ENCODE data around the gene CATSPERD. TPM values are rescaled to one million over a fixed set of nuclear protein-coding genes. Genes with fewer than 3 reads are reported as not detected.

The CATSPERD gene
- total RNA-seq, 1 donor from 2014 or later, result 0.41 TPM

GRCh38 chr19:5676105-5676771 lies 44.2 kb upstream of the CATSPERD start:
- Mint-ChIP-seq H3K36me3 (no peaks in the 10 kb centered on the region), H3K27ac (no peak overlapping the region), H3K27me3 (peaks cover 3% of the 10 kb centered on the region), H3K4me3 (no peak overlapping the region), H3K9me3 (no peaks in the 10 kb centered on the region), H3K4me1 (ENCODE audit: unreplicated experiment) (peaks cover under 1% of the 10 kb centered on the region)
- TF ChIP-seq CTCF (conservative IDR thresholded peaks at IDR 0.05), result no peak
- no peak for DNase-seq (ENCODE audit: extremely low spot score, unreplicated experiment)

- peaks cover 5% of the 10 kb centered on the region for H3K4me1 Mint-ChIP-seq (ENCODE audit: unreplicated experiment)
- H3K36me3 Mint-ChIP-seq, result no peaks in the 10 kb centered on the region
- H3K9me3 Mint-ChIP-seq, result no peaks in the 10 kb centered on the region
- no peak for TF ChIP-seq CTCF (conservative IDR thresholded peaks at IDR 0.05)
- peaks cover 3% of the 10 kb centered on the region for H3K27me3 Mint-ChIP-seq
- no peak overlapping the region for H3K27ac Mint-ChIP-seq
- DNase-seq (ENCODE audit: extremely low spot score, unreplicated experiment), result no peak
- H3K4me3 Mint-ChIP-seq, result no peak overlapping the region
Observed at GRCh38 chr19:5676772-5677105, 43.7 kb upstream of the CATSPERD start.

GRCh38 chr19:5677136-5677535 lies 43.3 kb upstream of the CATSPERD start:
- no peaks in the 10 kb centered on the region for H3K36me3 Mint-ChIP-seq
- H3K4me3 Mint-ChIP-seq, result no peak overlapping the region
- no peak for DNase-seq (ENCODE audit: extremely low spot score, unreplicated experiment)
- H3K27me3 Mint-ChIP-seq, result peaks cover 3% of the 10 kb centered on the region
- no peak overlapping the region for H3K27ac Mint-ChIP-seq
- no peaks in the 10 kb centered on the region for H3K9me3 Mint-ChIP-seq
- no peak for TF ChIP-seq CTCF (conservative IDR thresholded peaks at IDR 0.05)
- H3K4me1 Mint-ChIP-seq (ENCODE audit: unreplicated experiment), result peaks cover 9% of the 10 kb centered on the region

GRCh38 chr19:5677580-5677979 lies 42.9 kb upstream of the CATSPERD start:
- Mint-ChIP-seq H3K36me3 (no peaks in the 10 kb centered on the region), H3K27ac (no peak overlapping the region), H3K4me1 (ENCODE audit: unreplicated experiment) (peaks cover 9% of the 10 kb centered on the region), H3K4me3 (no peak overlapping the region), H3K27me3 (peaks cover 3% of the 10 kb centered on the region), H3K9me3 (no peaks in the 10 kb centered on the region)
- DNase-seq (ENCODE audit: extremely low spot score, unreplicated experiment), result no peak
- no peak for TF ChIP-seq CTCF (conservative IDR thresholded peaks at IDR 0.05)

- no peak overlapping the region for H3K4me3 Mint-ChIP-seq
- no peaks in the 10 kb centered on the region for H3K9me3 Mint-ChIP-seq
- H3K27ac Mint-ChIP-seq, result no peak overlapping the region
- H3K27me3 Mint-ChIP-seq, result peaks cover 3% of the 10 kb centered on the region
- peaks cover 9% of the 10 kb centered on the region for H3K4me1 Mint-ChIP-seq (ENCODE audit: unreplicated experiment)
- no peak for TF ChIP-seq CTCF (conservative IDR thresholded peaks at IDR 0.05)
- DNase-seq (ENCODE audit: extremely low spot score, unreplicated experiment), result no peak
- no peaks in the 10 kb centered on the region for H3K36me3 Mint-ChIP-seq
Observed at GRCh38 chr19:5678071-5678718, 42.2 kb upstream of the CATSPERD start.

Measured in type B pancreatic cell (in vitro differentiated cells).